Trophoblast cell (in vitro differentiated cells and primary cell): ENCODE results near the gene HOXA5.

ENCODE experiments used
- DNase-seq, 2 donors: peaks; one replicate each; pipeline ENCODE4 v3.0.0-alpha.2; 2016
- H2AFZ ChIP-seq: 2 replicates; pipeline ENCODE4 v1.6.1; 2013; ENCODE audit warnings: low read length, moderate library complexity, mild to moderate bottlenecking; ENCODE audit not compliant: insufficient read depth, poor library complexity
- H2AK5ac ChIP-seq: 2 replicates; pipeline ENCODE4 v1.6.1; 2013; ENCODE audit warnings: mild to moderate bottlenecking, low read length
- H2BK120ac ChIP-seq: 2 replicates; pipeline ENCODE4 v1.6.1; 2013; ENCODE audit warnings: low read length, mild to moderate bottlenecking, moderate library complexity; ENCODE audit not compliant: insufficient read depth, poor library complexity
- H2BK12ac ChIP-seq: 2 replicates; pipeline ENCODE4 v1.6.1; 2013; ENCODE audit warnings: mild to moderate bottlenecking, low read length, moderate library complexity
- H2BK5ac ChIP-seq: 2 replicates; pipeline ENCODE4 v1.6.1; 2013; ENCODE audit warnings: low read length, low read depth, moderate library complexity, mild to moderate bottlenecking; ENCODE audit not compliant: poor library complexity
- H3K14ac ChIP-seq: 2 replicates; pipeline ENCODE4 v1.6.1; 2013; ENCODE audit warnings: mild to moderate bottlenecking, low read length
- H3K18ac ChIP-seq: 2 replicates; pipeline ENCODE4 v1.6.1; 2013; ENCODE audit warnings: mild to moderate bottlenecking, low read length
- H3K23ac ChIP-seq: 2 replicates; pipeline ENCODE4 v1.6.1; 2013; ENCODE audit warnings: low read length
- H3K27ac ChIP-seq: 2 replicates; pipeline ENCODE4 v1.5.1; 2013; ENCODE audit warnings: low read depth, mild to moderate bottlenecking, inconsistent platforms, low read length, moderate library complexity
- H3K27me3 ChIP-seq: 2 replicates; pipeline ENCODE4 v1.6.1; 2013; ENCODE audit warnings: inconsistent platforms, mild to moderate bottlenecking, low read length, moderate library complexity; ENCODE audit not compliant: insufficient read depth
- H3K36me3 ChIP-seq, 2 experiments: 1 replicate in 1 of 2; 2 replicates in 1 of 2; pipeline ENCODE4 v1.6.1; 2013; ENCODE audit warnings: low read length in 2 of 2, mild to moderate bottlenecking in 2 of 2, moderate library complexity in 1 of 2; ENCODE audit not compliant: insufficient read depth in 2 of 2, control insufficient read depth in 1 of 2
- H3K4ac ChIP-seq: 2 replicates; pipeline ENCODE4 v1.6.1; 2013; ENCODE audit warnings: low read depth, mild to moderate bottlenecking, low read length, moderate library complexity
- H3K4me1 ChIP-seq, 2 experiments: 1 replicate in 1 of 2; 2 replicates in 1 of 2; pipeline ENCODE4 v1.6.1; 2013; ENCODE audit warnings: low read length in 2 of 2, mild to moderate bottlenecking in 2 of 2, moderate library complexity in 1 of 2; ENCODE audit not compliant: insufficient read depth in 2 of 2, control insufficient read depth in 1 of 2
- H3K4me2 ChIP-seq: 2 replicates; pipeline ENCODE4 v1.6.1; 2013; ENCODE audit warnings: inconsistent platforms, mild to moderate bottlenecking, low read length, moderate library complexity
- H3K4me3 ChIP-seq: 2 replicates; pipeline ENCODE4 v1.5.1; 2013; ENCODE audit warnings: mild to moderate bottlenecking, low read depth, low read length, inconsistent platforms
- H3K79me1 ChIP-seq: one replicate; pipeline ENCODE4 v1.6.1; 2013; ENCODE audit warnings: low read length
- H3K79me2 ChIP-seq: 2 replicates; pipeline ENCODE4 v1.6.1; 2013; ENCODE audit warnings: low read length, mild to moderate bottlenecking; ENCODE audit not compliant: control insufficient read depth, insufficient read depth, poor library complexity
- H3K9ac ChIP-seq: 2 replicates; pipeline ENCODE4 v1.6.1; 2013; ENCODE audit warnings: mild to moderate bottlenecking, low read length
- H3K9me3 ChIP-seq: 2 replicates; pipeline ENCODE4 v1.6.1; 2013; ENCODE audit warnings: low read depth, mild to moderate bottlenecking, control low read depth, inconsistent platforms, low read length; ENCODE audit not compliant: insufficient read depth
- H4K12ac ChIP-seq: 2 replicates; pipeline ENCODE4 v1.6.1; 2013; ENCODE audit warnings: low read depth, mild to moderate bottlenecking, low read length, moderate library complexity
- H4K8ac ChIP-seq: 2 replicates; pipeline ENCODE4 v1.6.1; 2013; ENCODE audit warnings: low read depth, mild to moderate bottlenecking, low read length, moderate library complexity
- H4K91ac ChIP-seq: one replicate; pipeline ENCODE4 v1.6.1; 2013; ENCODE audit warnings: low read depth, mild to moderate bottlenecking, low read length, moderate library complexity
- WGBS: extraction: QIAGEN DNeasy Blood & Tissue Kit; methylation state at CpG from one replicate; pipeline ENCODE4 v1.1.7; 2013; ENCODE audit warnings: missing lambda C conversion rate; ENCODE audit not compliant: insufficient read length, insufficient coverage; ENCODE audit errors: extremely low coverage; 5-methylcytosine and 5-hydroxymethylcytosine counted together

HOXA5 gene

GRCh38 chr7:27179030-27179429, 35.5 kb upstream of the HOXA5 start:
- Histone ChIP-seq H3K4me3 (no peak overlapping the region), H3K27me3 (peaks cover 87% of the 10 kb centered on the region), H2AK5ac (no peak overlapping the region), H3K27ac (no peak overlapping the region), H4K8ac (no peak overlapping the region), H3K9me3 (peaks cover 30% of the 10 kb centered on the region), H3K79me2 (no peaks in the 10 kb centered on the region), H3K36me3 (no peaks in the 10 kb centered on the region), H2BK120ac (no peak overlapping the region), H4K91ac (no peak overlapping the region), H3K4me1 (peaks cover 9 to 12% of the 10 kb centered on the region in 2 experiments), H2BK12ac (no peak overlapping the region), H4K12ac (no peak overlapping the region), H2BK5ac (no peak overlapping the region), H3K4me2 (no peak overlapping the region), H3K4ac (no peak overlapping the region), H3K14ac (no peak overlapping the region), H3K23ac (no peak overlapping the region), H3K18ac (no peak overlapping the region), H3K9ac (no peak overlapping the region), H3K79me1 (no peaks in the 10 kb centered on the region), H2AFZ (no peak overlapping the region)
- no CpG with 5 or more reads among the region's 14 CpGs for WGBS
- no peak for DNase-seq

- no CpG with 5 or more reads among the region's 6 CpGs for WGBS
- no peak overlapping the region for H2AK5ac ChIP-seq
- H3K14ac ChIP-seq, result no peak overlapping the region
- peaks cover 88% of the 10 kb centered on the region for H3K27me3 ChIP-seq
- no peak overlapping the region for H3K4me3 ChIP-seq
- peaks cover 36% of the 10 kb centered on the region for H3K9me3 ChIP-seq
- H3K79me1 ChIP-seq, result no peaks in the 10 kb centered on the region
- no peak overlapping the region for H3K27ac ChIP-seq
- H3K36me3 ChIP-seq, result no peaks in the 10 kb centered on the region
- H3K79me2 ChIP-seq, result no peaks in the 10 kb centered on the region
- no peak overlapping the region for H3K23ac ChIP-seq
- H4K8ac ChIP-seq, result no peak overlapping the region
- H2BK120ac ChIP-seq, result no peak overlapping the region
- no peak overlapping the region for H2BK12ac ChIP-seq
- no peak overlapping the region for H3K4ac ChIP-seq
- no peak overlapping the region for H4K91ac ChIP-seq
- H3K4me2 ChIP-seq, result no peak overlapping the region
- no peak for DNase-seq
- H3K18ac ChIP-seq, result no peak overlapping the region
- no peak overlapping the region for H3K9ac ChIP-seq
- H4K12ac ChIP-seq, result no peak overlapping the region
- H2AFZ ChIP-seq, result no peak overlapping the region
- no peak overlapping the region for H2BK5ac ChIP-seq
- H3K4me1 ChIP-seq, result peaks cover 11 to 16% of the 10 kb centered on the region in 2 experiments
These were observed 34.9 kb upstream of the HOXA5 start for GRCh38 chr7:27178366-27178765.

- peaks cover 7 to 18% of the 10 kb centered on the region in 2 experiments for H3K4me1 ChIP-seq
- H3K14ac ChIP-seq, result no peak overlapping the region
- no peak overlapping the region for H3K4me3 ChIP-seq
- H3K79me2 ChIP-seq, result no peaks in the 10 kb centered on the region
- no peak overlapping the region for H2AK5ac ChIP-seq
- H3K4me2 ChIP-seq, result no peak overlapping the region
- no peak overlapping the region for H3K18ac ChIP-seq
- H3K27me3 ChIP-seq, result peaks cover 88% of the 10 kb centered on the region
- no peak overlapping the region for H4K91ac ChIP-seq
- no peak overlapping the region for H2BK120ac ChIP-seq
- no peak overlapping the region for H3K9ac ChIP-seq
- no peaks in the 10 kb centered on the region for H3K79me1 ChIP-seq
- H3K36me3 ChIP-seq, result no peaks in the 10 kb centered on the region
- H2BK12ac ChIP-seq, result no peak overlapping the region
- no peak overlapping the region for H3K27ac ChIP-seq
- H4K8ac ChIP-seq, result no peak overlapping the region
- WGBS, result no CpG with 5 or more reads among the region's 5 CpGs
- H3K9me3 ChIP-seq, result peaks cover 40% of the 10 kb centered on the region
- no peak for DNase-seq
- H3K23ac ChIP-seq, result no peak overlapping the region
- no peak overlapping the region for H3K4ac ChIP-seq
- no peak overlapping the region for H4K12ac ChIP-seq
- no peak overlapping the region for H2BK5ac ChIP-seq
- no peak overlapping the region for H2AFZ ChIP-seq
These were observed 34.4 kb upstream of the HOXA5 start for GRCh38 chr7:27177795-27178320.

- WGBS, result no CpG with 5 or more reads among the region's 22 CpGs
- no peak overlapping the region for H4K8ac ChIP-seq
- no peak overlapping the region for H2AFZ ChIP-seq
These were observed 33.7 kb upstream of the HOXA5 start for GRCh38 chr7:27176962-27177794.

More at GRCh38 chr7:27176962-27177794, 33.7 kb upstream of the HOXA5 start:
- Histone ChIP-seq H3K18ac (no peak overlapping the region), H3K4me2 (no peak overlapping the region), H3K4me1 (peaks cover 7 to 14% of the 10 kb centered on the region in 2 experiments), H3K4me3 (no peak overlapping the region), H3K27me3 (peaks cover 88% of the 10 kb centered on the region), H2BK120ac (no peak overlapping the region), H3K79me2 (no peaks in the 10 kb centered on the region), H3K27ac (no peak overlapping the region), H3K4ac (no peak overlapping the region), H2AK5ac (no peak overlapping the region), H3K36me3 (no peaks in the 10 kb centered on the region), H3K23ac (no peak overlapping the region), H3K9me3 (peaks cover 46% of the 10 kb centered on the region), H2BK12ac (no peak overlapping the region), H2BK5ac (no peak overlapping the region), H3K9ac (no peak overlapping the region), H3K79me1 (no peaks in the 10 kb centered on the region), H4K12ac (no peak overlapping the region), H4K91ac (no peak overlapping the region), H3K14ac (no peak overlapping the region)
- DNase-seq, result no peak
